M059J (cell line): ENCODE measurements around the gene ST6GAL1. TPM values are rescaled to one million over a fixed set of nuclear protein-coding genes. Genes with fewer than 3 reads are reported as not detected.
A peak's percentile ranks its signal among the peaks of the same experiment; 100 is the strongest.
"Not testable (repeated sequence)": the region's sequence is repeated elsewhere in the genome, so short reads cannot be mapped to it uniquely, and the experiment has no call there.

Source experiments
- DNase-seq: peaks from one replicate; pipeline ENCODE4 v3.0.0-alpha.2; 2012; ENCODE audit warnings: low read depth
- total RNA-seq: library from RNA; depleted of rRNA; stranded (reverse); fragments of >200 nt; shearing (Covaris generic); gene quantifications from 2 replicates; pipeline ENCODE4 v1.2.3, GENCODE V29; 2014

The ST6GAL1 gene
- total RNA-seq, 1 experiment from 2014 or later: 1.2 TPM

- no peak for DNase-seq
Measured at GRCh38 chr3:187046033-187046432, 115.7 kb downstream of the ST6GAL1 start.

- DNase-seq: no peak
Measured at GRCh38 chr3:187049462-187050101, 119.3 kb downstream of the ST6GAL1 start.

- no peak for DNase-seq
Measured at GRCh38 chr3:187051066-187051465, 120.7 kb downstream of the ST6GAL1 start.

DNA sequence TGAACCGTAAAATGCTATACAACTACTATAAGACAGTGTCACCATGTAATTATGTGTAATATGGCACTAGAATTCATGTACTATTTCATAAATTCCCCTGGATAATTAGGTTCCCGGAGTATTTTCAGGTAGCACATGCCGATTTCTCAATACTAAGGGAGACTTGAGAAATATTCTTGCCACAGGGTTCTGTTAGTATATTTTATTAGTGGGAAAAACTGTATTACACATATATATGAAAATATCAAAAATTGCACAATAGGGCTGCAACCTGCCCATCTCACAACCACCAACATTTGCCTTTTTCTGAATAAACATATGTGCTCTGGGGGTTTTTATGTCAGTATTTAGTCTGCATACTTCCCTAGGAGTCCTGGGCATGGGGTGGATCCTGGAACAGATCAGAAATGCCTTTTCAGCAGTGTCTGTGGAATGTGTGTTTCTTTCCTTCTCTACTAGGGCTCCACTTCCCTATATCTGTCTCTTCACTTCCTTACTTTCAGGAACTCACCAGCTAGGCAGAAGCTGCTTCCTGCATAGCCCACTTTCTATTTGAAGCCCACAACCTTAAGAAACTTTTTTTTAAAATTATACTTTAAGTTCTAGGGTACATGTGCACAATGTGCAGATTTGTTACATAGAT lies 121.5 kb downstream of the ST6GAL1 start:
- no peak for DNase-seq

- DNase-seq: not testable (repeated sequence)
Measured at GRCh38 chr3:187052427-187052826, 122.1 kb downstream of the ST6GAL1 start.

DNA sequence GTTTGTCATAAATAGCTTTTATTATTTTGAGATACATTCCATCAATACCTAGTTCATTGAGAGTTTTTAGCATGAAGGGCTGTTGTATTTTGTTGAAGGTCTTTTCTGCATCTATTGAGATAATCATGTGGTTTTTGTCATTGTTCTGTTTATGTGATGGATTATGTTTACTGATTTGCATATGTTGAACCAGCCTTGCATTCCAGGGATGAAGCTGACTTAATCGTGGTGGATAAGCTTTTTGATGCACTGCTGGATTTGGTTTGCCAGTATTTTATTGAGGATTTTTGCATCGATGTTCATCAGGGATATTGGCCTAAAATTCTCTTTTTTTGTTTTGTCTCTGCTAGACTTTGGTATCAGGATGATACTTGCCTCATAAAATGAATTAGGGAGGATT lies 124.1 kb downstream of the ST6GAL1 start:
- not testable (repeated sequence) for DNase-seq

DNA sequence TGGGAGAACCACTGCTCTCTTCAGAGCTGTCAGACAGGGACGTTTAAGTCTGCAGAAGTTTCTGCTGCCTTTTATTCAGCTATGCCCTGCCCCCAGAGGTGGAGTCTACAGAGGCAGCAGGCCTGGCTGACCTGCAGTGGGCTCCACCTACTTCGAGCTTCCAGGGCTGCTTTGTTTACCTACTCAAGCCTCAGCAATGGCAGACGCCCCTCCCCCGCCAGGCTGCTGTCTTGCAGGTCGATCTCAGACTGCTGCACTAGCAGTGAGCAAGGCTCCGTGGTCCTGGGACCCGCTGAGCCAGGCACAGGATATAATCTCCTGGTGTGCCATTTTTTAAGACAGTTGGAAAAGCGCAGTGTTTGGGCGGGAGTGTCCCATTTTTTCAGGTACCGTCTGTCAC lies 127.5 kb downstream of the ST6GAL1 start:
- DNase-seq: not testable (repeated sequence)

- DNase-seq: no peak
Measured at GRCh38 chr3:187061748-187062147, 131.4 kb downstream of the ST6GAL1 start.

GRCh38 chr3:187062526-187063177 lies 132.3 kb downstream of the ST6GAL1 start:
- DNase-seq: peak; percentile 16

- DNase-seq: peak; percentile 17
Measured at GRCh38 chr3:187063286-187064121, 133.2 kb downstream of the ST6GAL1 start.

GRCh38 chr3:187064210-187065115 lies 134.1 kb downstream of the ST6GAL1 start:
- peak; percentile 17 for DNase-seq

GRCh38 chr3:187066228-187066995 lies 136.1 kb downstream of the ST6GAL1 start:
- peak; percentile 57 for DNase-seq

DNA sequence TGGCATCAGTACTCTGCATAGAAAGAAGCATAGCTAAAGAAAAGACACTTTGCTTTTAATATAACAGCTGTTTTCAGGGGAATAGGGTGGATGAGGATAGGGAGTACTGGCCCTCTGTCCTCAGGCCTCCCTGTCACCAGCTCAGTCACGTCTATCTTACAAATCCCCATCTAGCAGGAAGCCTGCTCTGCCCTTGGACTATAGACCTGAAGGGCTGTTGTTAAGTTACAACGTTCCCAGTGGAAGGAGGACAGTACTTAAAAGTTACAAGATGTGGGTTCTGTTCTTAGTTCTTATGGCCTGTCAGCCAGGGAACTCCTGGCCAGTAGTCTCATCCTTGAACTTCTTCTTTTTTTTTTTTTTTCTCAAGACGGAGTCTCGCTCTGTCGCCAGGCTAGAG lies 138.5 kb downstream of the ST6GAL1 start:
- no peak for DNase-seq

DNA sequence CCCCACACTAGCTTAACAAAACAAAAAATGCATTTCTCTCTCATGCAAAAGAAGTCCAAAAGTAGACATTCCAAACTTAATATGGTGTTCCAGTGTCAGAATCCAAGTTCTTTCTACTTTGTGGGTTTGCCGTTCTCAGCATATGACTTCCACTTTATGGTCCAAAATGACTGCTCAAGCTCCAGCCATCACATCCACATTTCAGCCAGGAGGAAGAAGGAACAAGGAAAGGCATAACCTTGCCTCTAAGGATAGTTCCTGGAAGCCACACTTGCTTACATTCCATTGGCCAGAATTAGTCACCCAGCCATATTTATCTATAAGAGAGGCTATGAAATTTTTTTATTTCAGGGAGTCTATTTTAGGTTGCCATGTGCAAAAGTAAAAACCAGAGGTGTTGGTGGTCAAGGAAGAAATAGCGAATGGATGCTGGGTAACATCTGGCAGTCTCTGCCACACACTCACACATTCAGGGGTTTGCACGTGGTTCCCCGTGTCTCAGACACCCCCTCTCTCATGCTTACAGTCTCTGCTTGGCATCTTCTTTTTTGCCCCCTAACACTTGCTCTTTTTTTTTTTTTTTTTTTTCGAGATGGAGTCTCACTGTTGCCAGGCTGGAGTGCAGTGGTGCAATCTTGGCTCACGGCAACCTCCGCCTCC lies 139.7 kb downstream of the ST6GAL1 start:
- DNase-seq: no peak

GRCh38 chr3:187072102-187072501 lies 141.8 kb downstream of the ST6GAL1 start:
- DNase-seq: no peak

DNA sequence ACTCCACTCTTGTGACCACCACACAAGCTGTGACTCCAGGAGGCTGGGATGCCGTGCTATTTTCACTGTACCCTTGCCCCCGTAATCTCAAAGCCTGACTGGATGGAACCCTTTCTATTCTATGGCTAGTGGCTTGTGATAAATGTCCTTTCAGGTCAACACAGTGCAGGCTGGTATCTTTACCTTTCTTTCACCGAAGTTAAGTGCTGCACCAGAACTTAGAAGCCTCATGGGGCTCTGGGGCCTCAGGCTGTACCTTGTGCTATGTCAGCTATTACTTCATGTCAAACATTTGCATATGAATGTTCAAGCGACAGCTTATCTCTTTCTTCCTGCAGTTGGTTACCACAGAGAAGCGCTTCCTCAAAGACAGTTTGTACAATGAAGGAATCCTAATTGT lies 142.2 kb downstream of the ST6GAL1 start:
- DNase-seq: no peak

- no peak for DNase-seq
Measured at GRCh38 chr3:187073581-187074098, 143.3 kb downstream of the ST6GAL1 start.

DNA sequence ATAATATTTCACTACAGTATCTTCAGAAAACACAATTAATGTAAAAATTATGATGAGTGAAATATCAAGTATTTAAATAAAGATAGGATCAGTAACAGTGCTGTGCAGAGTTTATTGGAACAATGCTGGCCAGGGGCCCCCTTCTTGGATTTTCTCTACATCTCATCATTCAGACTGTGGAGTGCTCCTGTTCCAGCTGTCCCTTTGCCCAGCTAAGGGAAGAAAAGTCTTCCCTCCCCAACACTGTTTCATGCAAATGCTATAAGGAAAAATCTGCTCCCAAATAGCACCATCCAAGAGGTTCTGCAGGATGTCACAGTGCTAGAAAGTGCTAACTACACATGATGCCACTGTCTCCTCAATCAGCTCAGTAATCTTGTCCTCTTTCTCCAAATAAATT lies 144.5 kb downstream of the ST6GAL1 start:
- DNase-seq: no peak

- no peak for DNase-seq
Measured at GRCh38 chr3:187076297-187076696, 146.0 kb downstream of the ST6GAL1 start.

DNA sequence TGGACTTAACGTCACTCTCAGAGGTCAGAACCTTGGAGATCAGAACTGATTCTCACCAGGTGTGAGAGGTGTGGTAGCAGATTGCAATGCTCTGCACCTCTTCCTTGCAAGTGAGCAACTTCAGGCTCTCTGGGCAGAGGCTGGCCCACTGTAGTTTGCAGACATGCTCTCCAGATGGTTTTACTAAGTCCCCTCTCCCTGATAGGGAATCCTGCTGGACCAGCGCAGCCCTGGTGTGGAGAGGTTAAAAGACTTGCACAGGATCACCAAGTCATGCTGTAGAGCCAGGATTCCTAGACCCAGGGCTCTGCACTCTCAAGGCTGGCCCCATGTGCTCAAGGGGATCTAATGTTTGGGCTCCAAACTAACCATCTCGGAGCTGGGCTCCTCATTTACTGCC lies 146.8 kb downstream of the ST6GAL1 start:
- DNase-seq: no peak
